WTC11 (cell line): ENCODE measurements around the gene FAM53B. TPM values are rescaled to one million over a fixed set of nuclear protein-coding genes. Genes with fewer than 3 reads are reported as not detected.
A peak's percentile ranks its signal among the peaks of the same experiment; 100 is the strongest.

Experiments used
- ATAC-seq: fragments of 200-7000 bp; cut with Tn5 transposase; 2 replicates; pipeline ENCODE4 v1.10.0; 2021; ENCODE audit warnings: mild to moderate bottlenecking, moderate library complexity
- CTCF ChIA-PET: fragments of 300-600 bp; sonication (Branson Sonifier 250); formaldehyde crosslinking; loops from one replicate; lab custom pipeline; 2021; ENCODE audit warnings: antibody characterized with exemption; lab: Charles Lee
- POLR2A ChIA-PET: fragments of 350-600 bp; sonication (Branson Sonifier 250); formaldehyde crosslinking; loops from one replicate; lab custom pipeline; 2021; ENCODE audit warnings: antibody characterized with exemption; lab: Charles Lee
- DNase-seq: peaks from one replicate; pipeline ENCODE4 v3.0.0; 2021; ENCODE audit warnings: low spot score
- H3K27ac Mint-ChIP-seq: 2 replicates; pipeline ENCODE4 v1.8.0; 2021; ENCODE audit warnings: mixed read lengths
- H3K27me3 Mint-ChIP-seq: 2 replicates; pipeline ENCODE4 v1.8.0; 2021; ENCODE audit warnings: low read depth, mild to moderate bottlenecking, moderate library complexity, mixed read lengths
- H3K36me3 Mint-ChIP-seq: 2 replicates; pipeline ENCODE4 v1.8.0; 2021; ENCODE audit warnings: mixed read lengths
- H3K4me1 Mint-ChIP-seq: 2 replicates; pipeline ENCODE4 v1.8.0; 2022; ENCODE audit warnings: mixed read lengths
- H3K4me3 Mint-ChIP-seq: 2 replicates; pipeline ENCODE4 v1.8.0; 2021; ENCODE audit warnings: mild to moderate bottlenecking, moderate library complexity, mixed read lengths
- H3K9me3 Mint-ChIP-seq: 2 replicates; pipeline ENCODE4 v1.8.0; 2021; ENCODE audit warnings: mixed read lengths
- JAZF1 ChIP-seq: fragments of 250-450 bp; sonication (Bioruptor Pico); IDR thresholded peaks from 2 replicates; pipeline ENCODE4 v1.9.0; 2021; ENCODE audit warnings: moderate library complexity, mild to moderate bottlenecking, inconsistent platforms
- NFATC4 ChIP-seq: fragments of 250-450 bp; sonication (Bioruptor Pico); IDR thresholded peaks from 2 replicates; pipeline ENCODE4 v1.9.0; 2021; ENCODE audit warnings: mild to moderate bottlenecking
- NFE2L1 ChIP-seq: sonication (generic); formaldehyde crosslinking; IDR thresholded peaks from 2 replicates; pipeline ENCODE4 v1.8.1; 2023; ENCODE audit warnings: missing genetic modification reagents
- OVOL2 ChIP-seq: fragments of 250-450 bp; sonication (Bioruptor Pico); IDR thresholded peaks from 2 replicates; pipeline ENCODE4 v1.9.0; 2021; ENCODE audit warnings: mild to moderate bottlenecking, borderline replicate concordance
- ZBTB21 ChIP-seq: sonication (generic); formaldehyde crosslinking; IDR thresholded peaks from 2 replicates; pipeline ENCODE4 v1.8.1; 2023; ENCODE audit warnings: mild to moderate bottlenecking, missing genetic modification reagents, borderline replicate concordance
- ZNF317 ChIP-seq: sonication (generic); formaldehyde crosslinking; IDR thresholded peaks from 2 replicates; pipeline ENCODE4 v1.8.1; 2023; ENCODE audit warnings: low read depth, mild to moderate bottlenecking, moderate library complexity, missing genetic modification reagents, borderline replicate concordance
- total RNA-seq: library from RNA; stranded (reverse); gene quantifications from 3 replicates; pipeline ENCODE4 v1.2.3, GENCODE V29; 2021
- TF ChIP-seq, protein P1 (sequence below): sonication (generic); formaldehyde crosslinking; IDR thresholded peaks from 2 replicates; pipeline ENCODE4 v1.8.0; 2022; ENCODE audit warnings: mild to moderate bottlenecking, missing genetic modification reagents
- TF ChIP-seq, protein P2 (sequence below): sonication (generic); formaldehyde crosslinking; IDR thresholded peaks from 2 replicates; pipeline ENCODE4 v1.8.1; 2022; ENCODE audit warnings: low read depth, mild to moderate bottlenecking, moderate library complexity, missing genetic modification reagents, borderline replicate concordance
- TF ChIP-seq, protein P3 (sequence below): sonication (generic); formaldehyde crosslinking; IDR thresholded peaks from 2 replicates; pipeline ENCODE4 v1.8.1; 2022; ENCODE audit warnings: mild to moderate bottlenecking, moderate library complexity, missing genetic modification reagents
- TF ChIP-seq, protein P4 (sequence below): fragments of 250-450 bp; sonication (Bioruptor Pico); IDR thresholded peaks from 2 replicates; pipeline ENCODE4 v1.9.0; 2021; ENCODE audit warnings: mild to moderate bottlenecking
- TF ChIP-seq, protein P5 (sequence below): fragments of 250-450 bp; sonication (Bioruptor Pico); IDR thresholded peaks from 2 replicates; pipeline ENCODE4 v1.9.0; 2021; ENCODE audit warnings: mild to moderate bottlenecking, borderline replicate concordance

FAM53B gene
- total RNA-seq, 1 experiment from 2014 or later: 21.3 TPM

DNA sequence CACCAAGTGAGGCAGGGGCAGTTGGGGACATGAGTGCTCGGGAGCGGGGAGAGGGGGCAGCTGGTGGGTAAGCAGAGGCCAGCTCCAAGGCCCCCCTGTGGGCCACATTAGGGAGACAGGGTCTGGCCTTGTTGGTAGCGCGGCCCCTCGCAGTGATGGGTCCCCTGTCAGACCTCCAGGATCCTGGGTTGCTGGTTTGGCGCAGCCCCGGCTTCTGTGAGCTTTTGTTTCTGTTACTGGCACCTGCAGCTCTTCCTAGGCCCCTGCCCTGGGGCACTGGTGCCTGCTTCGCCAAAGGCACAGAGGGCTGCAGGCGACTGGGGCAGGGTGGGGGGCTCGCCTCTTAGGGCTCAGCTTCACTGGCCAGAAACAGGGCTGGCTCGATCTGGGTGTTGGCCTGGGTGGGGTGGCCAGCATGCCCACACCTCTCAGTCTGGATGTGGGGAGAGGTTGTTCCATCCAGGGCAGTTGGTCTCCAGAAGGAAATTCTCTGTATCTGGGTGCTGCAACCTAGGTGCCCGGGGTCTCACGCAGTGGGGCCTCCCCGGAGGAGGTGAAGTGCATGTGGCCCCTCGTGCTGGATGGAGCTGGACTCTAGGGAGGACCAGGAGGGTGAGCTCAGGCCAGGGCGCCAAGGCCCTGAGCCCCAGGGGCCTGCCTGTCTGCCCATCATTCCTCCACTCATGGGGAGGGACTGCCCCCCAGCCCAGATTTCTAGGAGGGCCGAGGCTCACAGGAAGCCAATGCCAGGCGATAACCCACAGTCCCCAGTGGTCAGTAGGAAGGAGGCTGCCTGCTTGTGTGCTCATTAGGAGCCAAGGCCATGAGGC is 143.9 kb downstream of the FAM53B start:
- Mint-ChIP-seq H3K27ac (no peak overlapping the region), H3K4me1 (no peaks in the 10 kb centered on the region), H3K36me3 (no peaks in the 10 kb centered on the region), H3K4me3 (no peak overlapping the region), H3K9me3 (no peaks in the 10 kb centered on the region), H3K27me3 (no peaks in the 10 kb centered on the region)
- ATAC-seq: no peak
- POLR2A ChIA-PET: no interaction called here
- CTCF ChIA-PET: no interaction called here
- TF ChIP-seq NFATC4 (CRISPR knock-in tag): no peak
- no peak for TF ChIP-seq ZNF317 (CRISPR knock-in tag)
- TF ChIP-seq ZBTB21 (CRISPR knock-in tag): no peak
- TF ChIP-seq, protein P1, sequence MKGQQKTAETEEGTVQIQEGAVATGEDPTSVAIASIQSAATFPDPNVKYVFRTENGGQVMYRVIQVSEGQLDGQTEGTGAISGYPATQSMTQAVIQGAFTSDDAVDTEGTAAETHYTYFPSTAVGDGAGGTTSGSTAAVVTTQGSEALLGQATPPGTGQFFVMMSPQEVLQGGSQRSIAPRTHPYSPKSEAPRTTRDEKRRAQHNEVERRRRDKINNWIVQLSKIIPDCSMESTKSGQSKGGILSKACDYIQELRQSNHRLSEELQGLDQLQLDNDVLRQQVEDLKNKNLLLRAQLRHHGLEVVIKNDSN: no peak
- TF ChIP-seq, protein P2, sequence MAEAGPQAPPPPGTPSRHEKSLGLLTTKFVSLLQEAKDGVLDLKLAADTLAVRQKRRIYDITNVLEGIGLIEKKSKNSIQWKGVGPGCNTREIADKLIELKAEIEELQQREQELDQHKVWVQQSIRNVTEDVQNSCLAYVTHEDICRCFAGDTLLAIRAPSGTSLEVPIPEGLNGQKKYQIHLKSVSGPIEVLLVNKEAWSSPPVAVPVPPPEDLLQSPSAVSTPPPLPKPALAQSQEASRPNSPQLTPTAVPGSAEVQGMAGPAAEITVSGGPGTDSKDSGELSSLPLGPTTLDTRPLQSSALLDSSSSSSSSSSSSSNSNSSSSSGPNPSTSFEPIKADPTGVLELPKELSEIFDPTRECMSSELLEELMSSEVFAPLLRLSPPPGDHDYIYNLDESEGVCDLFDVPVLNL: no peak
- TF ChIP-seq, protein P3, sequence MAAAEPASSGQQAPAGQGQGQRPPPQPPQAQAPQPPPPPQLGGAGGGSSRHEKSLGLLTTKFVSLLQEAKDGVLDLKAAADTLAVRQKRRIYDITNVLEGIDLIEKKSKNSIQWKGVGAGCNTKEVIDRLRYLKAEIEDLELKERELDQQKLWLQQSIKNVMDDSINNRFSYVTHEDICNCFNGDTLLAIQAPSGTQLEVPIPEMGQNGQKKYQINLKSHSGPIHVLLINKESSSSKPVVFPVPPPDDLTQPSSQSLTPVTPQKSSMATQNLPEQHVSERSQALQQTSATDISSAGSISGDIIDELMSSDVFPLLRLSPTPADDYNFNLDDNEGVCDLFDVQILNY: no peak
- TF ChIP-seq OVOL2 (CRISPR knock-in tag): no peak
- no peak for TF ChIP-seq JAZF1 (CRISPR knock-in tag)
- TF ChIP-seq, protein P4, sequence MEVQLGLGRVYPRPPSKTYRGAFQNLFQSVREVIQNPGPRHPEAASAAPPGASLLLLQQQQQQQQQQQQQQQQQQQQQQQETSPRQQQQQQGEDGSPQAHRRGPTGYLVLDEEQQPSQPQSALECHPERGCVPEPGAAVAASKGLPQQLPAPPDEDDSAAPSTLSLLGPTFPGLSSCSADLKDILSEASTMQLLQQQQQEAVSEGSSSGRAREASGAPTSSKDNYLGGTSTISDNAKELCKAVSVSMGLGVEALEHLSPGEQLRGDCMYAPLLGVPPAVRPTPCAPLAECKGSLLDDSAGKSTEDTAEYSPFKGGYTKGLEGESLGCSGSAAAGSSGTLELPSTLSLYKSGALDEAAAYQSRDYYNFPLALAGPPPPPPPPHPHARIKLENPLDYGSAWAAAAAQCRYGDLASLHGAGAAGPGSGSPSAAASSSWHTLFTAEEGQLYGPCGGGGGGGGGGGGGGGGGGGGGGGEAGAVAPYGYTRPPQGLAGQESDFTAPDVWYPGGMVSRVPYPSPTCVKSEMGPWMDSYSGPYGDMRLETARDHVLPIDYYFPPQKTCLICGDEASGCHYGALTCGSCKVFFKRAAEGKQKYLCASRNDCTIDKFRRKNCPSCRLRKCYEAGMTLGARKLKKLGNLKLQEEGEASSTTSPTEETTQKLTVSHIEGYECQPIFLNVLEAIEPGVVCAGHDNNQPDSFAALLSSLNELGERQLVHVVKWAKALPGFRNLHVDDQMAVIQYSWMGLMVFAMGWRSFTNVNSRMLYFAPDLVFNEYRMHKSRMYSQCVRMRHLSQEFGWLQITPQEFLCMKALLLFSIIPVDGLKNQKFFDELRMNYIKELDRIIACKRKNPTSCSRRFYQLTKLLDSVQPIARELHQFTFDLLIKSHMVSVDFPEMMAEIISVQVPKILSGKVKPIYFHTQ (CRISPR knock-in tag): no peak
- TF ChIP-seq, all 79 proteins: peak for 0
- DNase-seq: no peak

DNA sequence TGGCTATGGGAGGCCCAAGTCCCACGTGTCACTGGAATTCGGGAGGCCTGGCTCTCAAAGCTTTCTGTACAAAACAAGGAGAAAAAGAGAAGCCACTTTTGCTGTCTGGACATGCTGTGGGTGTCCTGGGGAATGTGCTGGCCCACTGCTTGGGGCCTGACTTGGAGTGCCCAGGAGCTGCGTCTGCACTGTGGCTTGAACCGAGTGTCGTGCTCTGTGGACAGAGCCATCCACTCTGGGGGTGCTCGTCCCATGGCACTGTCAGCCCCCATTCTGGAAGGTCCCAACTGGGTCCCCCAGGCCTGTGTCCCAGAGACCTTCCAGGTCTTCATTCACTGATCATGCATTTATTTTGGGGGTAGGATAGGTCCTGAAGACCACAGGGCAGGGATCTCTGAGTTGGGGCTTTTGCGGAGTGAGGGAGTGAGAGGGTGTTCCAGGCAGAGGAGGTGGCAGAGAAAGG is 144.6 kb downstream of the FAM53B start:
- POLR2A ChIA-PET: no interaction called here
- H3K9me3 Mint-ChIP-seq: no peaks in the 10 kb centered on the region
- TF ChIP-seq NFE2L1 (CRISPR knock-in tag): no peak
- TF ChIP-seq, protein P5, sequence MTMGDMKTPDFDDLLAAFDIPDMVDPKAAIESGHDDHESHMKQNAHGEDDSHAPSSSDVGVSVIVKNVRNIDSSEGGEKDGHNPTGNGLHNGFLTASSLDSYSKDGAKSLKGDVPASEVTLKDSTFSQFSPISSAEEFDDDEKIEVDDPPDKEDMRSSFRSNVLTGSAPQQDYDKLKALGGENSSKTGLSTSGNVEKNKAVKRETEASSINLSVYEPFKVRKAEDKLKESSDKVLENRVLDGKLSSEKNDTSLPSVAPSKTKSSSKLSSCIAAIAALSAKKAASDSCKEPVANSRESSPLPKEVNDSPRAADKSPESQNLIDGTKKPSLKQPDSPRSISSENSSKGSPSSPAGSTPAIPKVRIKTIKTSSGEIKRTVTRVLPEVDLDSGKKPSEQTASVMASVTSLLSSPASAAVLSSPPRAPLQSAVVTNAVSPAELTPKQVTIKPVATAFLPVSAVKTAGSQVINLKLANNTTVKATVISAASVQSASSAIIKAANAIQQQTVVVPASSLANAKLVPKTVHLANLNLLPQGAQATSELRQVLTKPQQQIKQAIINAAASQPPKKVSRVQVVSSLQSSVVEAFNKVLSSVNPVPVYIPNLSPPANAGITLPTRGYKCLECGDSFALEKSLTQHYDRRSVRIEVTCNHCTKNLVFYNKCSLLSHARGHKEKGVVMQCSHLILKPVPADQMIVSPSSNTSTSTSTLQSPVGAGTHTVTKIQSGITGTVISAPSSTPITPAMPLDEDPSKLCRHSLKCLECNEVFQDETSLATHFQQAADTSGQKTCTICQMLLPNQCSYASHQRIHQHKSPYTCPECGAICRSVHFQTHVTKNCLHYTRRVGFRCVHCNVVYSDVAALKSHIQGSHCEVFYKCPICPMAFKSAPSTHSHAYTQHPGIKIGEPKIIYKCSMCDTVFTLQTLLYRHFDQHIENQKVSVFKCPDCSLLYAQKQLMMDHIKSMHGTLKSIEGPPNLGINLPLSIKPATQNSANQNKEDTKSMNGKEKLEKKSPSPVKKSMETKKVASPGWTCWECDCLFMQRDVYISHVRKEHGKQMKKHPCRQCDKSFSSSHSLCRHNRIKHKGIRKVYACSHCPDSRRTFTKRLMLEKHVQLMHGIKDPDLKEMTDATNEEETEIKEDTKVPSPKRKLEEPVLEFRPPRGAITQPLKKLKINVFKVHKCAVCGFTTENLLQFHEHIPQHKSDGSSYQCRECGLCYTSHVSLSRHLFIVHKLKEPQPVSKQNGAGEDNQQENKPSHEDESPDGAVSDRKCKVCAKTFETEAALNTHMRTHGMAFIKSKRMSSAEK: no peak
- TF ChIP-seq, all 79 proteins: peak for 0
- no peaks in the 10 kb centered on the region for H3K27me3 Mint-ChIP-seq
- no peak for DNase-seq
- H3K36me3 Mint-ChIP-seq: no peaks in the 10 kb centered on the region
- peak overlapping the region; percentile 47; the same call in 1 of the 2 replicates for H3K27ac Mint-ChIP-seq
- H3K4me3 Mint-ChIP-seq: no peak overlapping the region
- no peak for ATAC-seq
- no peaks in the 10 kb centered on the region for H3K4me1 Mint-ChIP-seq
- CTCF ChIA-PET: no interaction called here
